ENCODE measurements around the gene NIFK. TPM values are rescaled to one million over a fixed set of nuclear protein-coding genes. Genes with fewer than 3 reads are reported as not detected.
"Not testable (repeated sequence)": the region's sequence is repeated elsewhere in the genome, so short reads cannot be mapped to it uniquely, and the experiment has no call there.

NIFK gene
- total RNA-seq, 1 donor from 2014 or later, result 66.6 TPM

GRCh38 chr2:121696410-121696930, 40.2 kb downstream of the NIFK start:
- TF ChIP-seq CTCF (IDR thresholded peaks at IDR 0.05; ENCODE audit: insufficient read depth, low read length, severe bottlenecking), result no peak
- no peaks in the 10 kb centered on the region for H3K36me3 ChIP-seq (ENCODE audit: control insufficient read depth, insufficient read depth, low read length)
- FAIRE-seq (no peak), DNase-seq (ENCODE audit: low read depth) (no peak)
- H3K4me3 ChIP-seq (ENCODE audit: low read depth, low read length), result no peak overlapping the region
- H3K27me3 ChIP-seq (ENCODE audit: control insufficient read depth, insufficient read depth, low read length), result no peaks in the 10 kb centered on the region

GRCh38 chr2:121695171-121695451, 41.6 kb downstream of the NIFK start:
- FAIRE-seq (no peak), DNase-seq (ENCODE audit: low read depth) (no peak)
- Histone ChIP-seq H3K27me3 (ENCODE audit: control insufficient read depth, insufficient read depth, low read length) (no peaks in the 10 kb centered on the region), H3K36me3 (ENCODE audit: control insufficient read depth, insufficient read depth, low read length) (no peaks in the 10 kb centered on the region), H3K4me3 (ENCODE audit: low read depth, low read length) (no peak overlapping the region)
- TF ChIP-seq CTCF (IDR thresholded peaks at IDR 0.05; ENCODE audit: insufficient read depth, low read length, severe bottlenecking), result no peak

GRCh38 chr2:121694398-121695170, 42.1 kb downstream of the NIFK start:
- Histone ChIP-seq H3K27me3 (ENCODE audit: control insufficient read depth, insufficient read depth, low read length) (no peaks in the 10 kb centered on the region), H3K36me3 (ENCODE audit: control insufficient read depth, insufficient read depth, low read length) (no peaks in the 10 kb centered on the region), H3K4me3 (ENCODE audit: low read depth, low read length) (no peak overlapping the region)
- DNase-seq (ENCODE audit: low read depth) (peak; percentile 41), FAIRE-seq (no peak)
- TF ChIP-seq CTCF (IDR thresholded peaks at IDR 0.05; ENCODE audit: insufficient read depth, low read length, severe bottlenecking), result no peak

- FAIRE-seq; H3K36me3 ChIP-seq (ENCODE audit: control insufficient read depth, insufficient read depth, low read length); H3K4me3 ChIP-seq (ENCODE audit: low read depth, low read length); DNase-seq (ENCODE audit: low read depth); H3K27me3 ChIP-seq (ENCODE audit: control insufficient read depth, insufficient read depth, low read length): not testable (repeated sequence)
These were observed 46.1 kb downstream of the NIFK start for GRCh38 chr2:121690572-121690971.

- Histone ChIP-seq H3K4me3 (ENCODE audit: low read depth, low read length) (no peak overlapping the region), H3K27me3 (ENCODE audit: control insufficient read depth, insufficient read depth, low read length) (no peaks in the 10 kb centered on the region), H3K36me3 (ENCODE audit: control insufficient read depth, insufficient read depth, low read length) (no peaks in the 10 kb centered on the region)
- DNase-seq (ENCODE audit: low read depth), result no peak
- TF ChIP-seq CTCF (IDR thresholded peaks at IDR 0.05; ENCODE audit: insufficient read depth, low read length, severe bottlenecking), result no peak
- FAIRE-seq, result no peak
These were observed 46.6 kb downstream of the NIFK start for GRCh38 chr2:121690095-121690494.

- TF ChIP-seq CTCF (IDR thresholded peaks at IDR 0.05; ENCODE audit: insufficient read depth, low read length, severe bottlenecking), result peak; percentile 15
- FAIRE-seq, result no peak
- Histone ChIP-seq H3K27me3 (ENCODE audit: control insufficient read depth, insufficient read depth, low read length) (no peaks in the 10 kb centered on the region), H3K4me3 (ENCODE audit: low read depth, low read length) (no peak overlapping the region), H3K36me3 (ENCODE audit: control insufficient read depth, insufficient read depth, low read length) (no peaks in the 10 kb centered on the region)
- DNase-seq (ENCODE audit: low read depth), result peak; percentile 28
These were observed 47.3 kb downstream of the NIFK start for GRCh38 chr2:121689356-121689755.

Data from bronchial epithelial cell (primary cell).